ENCODE results near the gene ZNF846.
"Not testable (repeated sequence)": the region's sequence is repeated elsewhere in the genome, so short reads cannot be mapped to it uniquely, and the experiment has no call there.

GRCh38 chr19:9784163-9784496 lies 15.6 kb upstream of the ZNF846 start:
- TF ChIP-seq EZH2 (IDR thresholded peaks at IDR 0.05; ENCODE audit: low read length, missing control alignments); CTCF (conservative IDR thresholded peaks at IDR 0.05 in 1 of 2, IDR thresholded peaks at IDR 0.05 in 1 of 2; ENCODE audit: low read depth in 1 of 2, low read length in 2 of 2): not testable (repeated sequence)

Data from fibroblast of lung (primary cell).